ENCODE data around the gene GP1BB.

DNA sequence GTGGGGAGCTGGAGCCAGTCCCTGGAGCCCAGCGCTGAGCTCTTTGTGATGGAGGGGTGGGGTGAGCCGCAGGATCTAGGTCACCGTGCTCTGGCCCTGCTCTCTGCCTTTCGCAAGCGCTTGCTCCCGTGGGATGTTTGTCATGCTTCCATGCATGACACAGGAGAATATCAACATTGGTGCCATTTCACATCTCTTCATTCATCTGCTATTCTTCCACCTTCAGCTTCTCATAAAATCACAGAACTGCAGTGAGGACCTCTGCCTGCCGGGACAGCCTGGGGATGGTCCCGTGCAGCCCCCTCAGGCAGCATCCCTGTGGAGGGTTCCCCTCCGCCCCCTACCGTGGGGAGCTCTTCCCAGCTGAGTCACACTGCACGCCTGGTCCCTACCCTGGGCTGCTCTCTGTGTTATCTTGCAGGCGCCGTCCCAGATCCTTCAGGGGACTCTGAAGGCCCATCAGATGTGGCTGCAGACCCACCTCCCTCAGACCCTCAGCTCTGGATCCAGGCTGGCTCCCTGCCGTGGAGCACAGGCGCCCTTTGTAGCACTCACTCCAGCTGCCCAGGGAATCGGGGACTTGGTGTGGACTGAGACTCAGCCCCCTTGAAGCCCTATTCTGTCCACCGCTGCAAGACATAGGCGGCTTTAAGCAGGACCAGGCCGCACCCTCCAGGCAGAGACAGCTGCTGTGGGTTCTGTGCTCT is 14.1 kb upstream of the GP1BB start:
- TF ChIP-seq, protein P1, sequence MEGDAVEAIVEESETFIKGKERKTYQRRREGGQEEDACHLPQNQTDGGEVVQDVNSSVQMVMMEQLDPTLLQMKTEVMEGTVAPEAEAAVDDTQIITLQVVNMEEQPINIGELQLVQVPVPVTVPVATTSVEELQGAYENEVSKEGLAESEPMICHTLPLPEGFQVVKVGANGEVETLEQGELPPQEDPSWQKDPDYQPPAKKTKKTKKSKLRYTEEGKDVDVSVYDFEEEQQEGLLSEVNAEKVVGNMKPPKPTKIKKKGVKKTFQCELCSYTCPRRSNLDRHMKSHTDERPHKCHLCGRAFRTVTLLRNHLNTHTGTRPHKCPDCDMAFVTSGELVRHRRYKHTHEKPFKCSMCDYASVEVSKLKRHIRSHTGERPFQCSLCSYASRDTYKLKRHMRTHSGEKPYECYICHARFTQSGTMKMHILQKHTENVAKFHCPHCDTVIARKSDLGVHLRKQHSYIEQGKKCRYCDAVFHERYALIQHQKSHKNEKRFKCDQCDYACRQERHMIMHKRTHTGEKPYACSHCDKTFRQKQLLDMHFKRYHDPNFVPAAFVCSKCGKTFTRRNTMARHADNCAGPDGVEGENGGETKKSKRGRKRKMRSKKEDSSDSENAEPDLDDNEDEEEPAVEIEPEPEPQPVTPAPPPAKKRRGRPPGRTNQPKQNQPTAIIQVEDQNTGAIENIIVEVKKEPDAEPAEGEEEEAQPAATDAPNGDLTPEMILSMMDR (IDR thresholded peaks at IDR 0.05), result no peak
- TF ChIP-seq POLR2A (IDR thresholded peaks at IDR 0.05), result no peak
